GM19455 (cell line): ENCODE results near the gene KIF16B.
"Not testable (repeated sequence)": the region's sequence is repeated elsewhere in the genome, so short reads cannot be mapped to it uniquely, and the experiment has no call there.

Experiments used
- ATAC-seq: cut with Tn5 transposase; IDR thresholded peaks from one replicate; pipeline ENCODE4 v1.9.1; 2021; ENCODE audit not compliant: unreplicated experiment

The KIF16B gene

DNA sequence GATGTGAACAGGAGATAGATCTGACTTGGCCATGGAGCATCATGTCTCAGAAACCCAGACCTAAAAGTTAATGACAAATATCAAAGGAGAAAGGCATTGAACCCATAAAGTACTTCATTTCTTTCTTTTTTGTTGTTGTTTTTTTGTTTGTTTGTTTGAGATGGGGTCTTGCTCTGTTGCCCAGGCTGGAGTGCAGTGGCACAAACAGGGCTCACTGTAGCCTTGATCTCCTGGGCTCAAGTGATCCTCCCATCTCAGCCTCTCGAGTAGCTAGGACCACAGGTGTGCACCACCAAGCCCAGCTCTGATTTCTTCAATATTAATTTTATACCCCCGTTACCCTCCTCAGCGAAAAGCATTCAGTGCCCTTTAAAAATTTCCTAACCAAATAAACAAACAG lies 45.8 kb downstream of the KIF16B start:
- ATAC-seq, result no peak

DNA sequence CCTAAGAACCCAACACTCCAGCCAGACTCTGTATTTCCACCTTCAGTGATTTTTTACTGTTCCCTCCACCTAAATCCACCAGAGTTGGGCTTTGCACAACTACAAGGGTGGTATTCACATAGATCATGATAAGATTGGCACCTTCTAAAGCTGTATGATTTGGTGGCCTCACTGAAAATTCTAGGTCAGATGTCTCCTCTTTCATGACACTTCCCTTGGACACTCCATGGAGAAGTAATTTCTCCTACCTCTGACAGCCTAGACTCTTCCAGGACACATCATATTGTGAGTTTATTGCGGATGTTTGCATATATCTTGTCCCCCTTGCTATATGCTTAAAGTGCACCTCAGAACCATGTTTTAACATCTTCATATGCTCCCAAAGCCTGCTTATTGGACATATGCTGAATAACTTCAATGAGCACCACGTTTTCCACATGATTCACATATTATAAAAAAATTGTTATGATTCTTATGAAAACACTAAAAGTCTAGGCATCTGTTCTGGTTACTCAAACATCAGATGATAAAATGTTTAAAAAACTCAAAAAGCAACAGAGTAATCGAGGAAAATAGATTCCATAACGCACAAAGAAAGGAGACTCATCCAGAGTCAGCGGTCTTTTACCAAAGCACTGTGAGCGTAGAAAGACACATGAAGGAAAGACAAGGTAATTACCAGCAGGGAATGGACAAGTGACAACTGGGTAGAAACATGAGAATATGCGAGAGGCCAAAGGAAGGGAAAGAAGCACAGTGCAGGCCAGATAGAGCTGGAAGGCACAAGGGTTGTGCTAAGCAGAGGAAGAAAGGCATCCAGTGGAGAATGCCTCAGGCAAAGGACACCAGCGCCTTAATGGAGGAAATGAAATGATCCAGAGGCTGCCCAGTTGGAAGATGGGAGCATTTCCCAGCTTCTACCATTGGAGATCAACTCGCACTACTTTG lies 46.5 kb downstream of the KIF16B start:
- no peak for ATAC-seq

DNA sequence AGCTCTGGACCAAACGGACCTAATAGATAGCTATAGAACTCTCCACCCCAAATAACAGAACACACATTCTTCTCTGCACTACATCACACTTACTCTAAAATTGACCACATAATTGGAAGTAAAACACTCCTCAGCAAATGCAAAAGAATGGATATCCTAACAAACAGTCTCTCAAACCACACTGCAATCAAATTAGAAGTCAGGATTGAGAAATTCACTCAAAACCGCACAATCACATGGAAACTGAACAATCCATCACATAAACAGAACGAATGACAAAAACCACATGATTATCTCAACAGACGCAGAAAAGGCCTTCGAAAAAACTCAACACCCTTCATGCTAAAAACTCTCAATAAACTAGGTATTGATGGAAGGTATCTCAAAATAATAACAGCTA lies 50.6 kb downstream of the KIF16B start:
- ATAC-seq, result not testable (repeated sequence)

DNA sequence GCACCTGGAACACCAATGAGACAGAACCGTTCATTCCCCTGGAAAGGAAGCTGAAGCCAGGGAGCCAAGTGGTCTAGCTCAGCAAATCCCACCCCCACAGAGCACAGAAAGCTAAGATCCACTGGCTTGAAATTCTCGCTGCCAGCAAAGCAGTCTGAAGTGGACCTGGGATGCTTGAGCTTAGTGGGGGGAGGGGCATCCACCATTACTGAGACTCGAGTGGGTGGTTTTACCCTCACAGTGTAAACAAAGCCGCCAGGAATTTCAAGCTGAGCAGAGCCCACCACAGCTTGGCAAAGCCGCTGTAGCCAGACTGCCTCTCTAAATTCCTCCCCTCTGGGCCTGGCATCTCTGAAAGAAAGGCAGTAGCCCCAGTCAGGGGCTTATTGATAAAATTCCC lies 53.1 kb downstream of the KIF16B start:
- no peak for ATAC-seq

DNA sequence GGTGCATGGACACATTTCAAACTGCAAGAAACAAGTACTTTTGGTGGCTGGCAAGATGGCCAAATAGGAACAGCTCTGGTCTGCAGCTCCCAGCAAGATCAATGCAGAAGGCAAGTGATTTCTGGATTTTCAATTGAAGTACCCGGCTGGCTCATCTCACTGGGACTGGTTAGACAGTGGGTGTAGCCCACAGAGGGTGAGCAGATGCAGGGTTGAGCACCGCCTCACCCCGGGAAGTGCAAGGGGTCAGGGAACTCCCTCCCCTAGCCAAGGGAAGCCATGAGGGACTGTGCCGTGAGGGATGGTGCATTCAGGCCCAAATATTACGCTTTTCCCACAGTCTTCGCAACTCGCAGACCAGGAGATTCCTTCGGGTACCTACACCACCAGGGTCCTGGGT lies 53.6 kb downstream of the KIF16B start:
- not testable (repeated sequence) for ATAC-seq

DNA sequence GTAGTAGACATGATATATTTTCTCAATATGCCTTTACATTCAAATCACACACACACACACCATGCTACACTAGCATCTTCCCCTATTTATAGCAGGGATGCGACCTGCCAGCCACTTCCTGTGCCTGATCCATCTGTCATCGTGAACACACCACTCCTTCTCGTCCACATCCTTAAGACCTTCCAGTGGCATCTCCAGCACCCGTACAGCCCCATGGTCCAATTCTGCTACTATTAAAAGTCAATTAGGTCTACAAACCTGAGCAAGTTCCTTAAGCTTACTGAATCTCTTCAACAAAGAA lies 54.5 kb downstream of the KIF16B start:
- no peak for ATAC-seq

DNA sequence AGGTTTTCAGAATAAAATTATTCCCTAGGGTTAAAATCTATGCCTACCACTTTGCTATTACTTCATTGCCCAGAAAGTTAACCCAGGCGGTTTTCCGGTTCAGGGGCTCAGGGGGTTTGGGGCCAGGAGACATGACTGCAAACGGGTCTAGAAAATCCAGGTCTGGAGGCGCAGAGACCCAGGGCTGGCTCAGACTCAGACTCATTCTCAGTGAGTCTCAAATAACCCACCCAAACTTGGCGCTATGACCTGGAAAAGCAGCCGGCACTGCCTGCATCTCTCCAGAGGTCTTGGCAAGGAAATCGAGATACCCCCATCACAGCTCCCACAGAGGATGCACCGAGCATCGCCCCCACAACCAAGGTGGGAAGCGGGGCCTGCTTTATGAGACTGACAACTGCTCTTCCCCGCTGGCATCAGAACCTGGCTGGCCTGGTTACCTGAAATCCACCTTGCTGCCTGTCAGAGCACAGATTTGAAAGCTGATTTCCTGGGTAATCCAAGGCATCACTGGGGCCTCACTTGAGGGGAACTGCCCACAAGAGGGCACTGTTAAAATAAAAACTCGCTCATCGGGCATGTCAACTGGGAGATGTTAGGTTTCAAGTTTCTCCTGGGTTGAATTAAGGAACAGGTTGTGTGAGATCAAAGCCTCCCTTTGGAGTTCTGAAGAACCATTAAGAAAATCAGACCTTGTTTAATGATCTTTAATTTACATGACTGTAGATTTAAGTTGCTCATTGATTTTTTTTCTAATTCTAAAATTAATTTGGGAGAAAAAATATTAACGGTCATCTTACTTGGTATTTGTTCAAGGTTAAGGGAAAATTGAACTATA lies 55.1 kb downstream of the KIF16B start:
- no peak for ATAC-seq

DNA sequence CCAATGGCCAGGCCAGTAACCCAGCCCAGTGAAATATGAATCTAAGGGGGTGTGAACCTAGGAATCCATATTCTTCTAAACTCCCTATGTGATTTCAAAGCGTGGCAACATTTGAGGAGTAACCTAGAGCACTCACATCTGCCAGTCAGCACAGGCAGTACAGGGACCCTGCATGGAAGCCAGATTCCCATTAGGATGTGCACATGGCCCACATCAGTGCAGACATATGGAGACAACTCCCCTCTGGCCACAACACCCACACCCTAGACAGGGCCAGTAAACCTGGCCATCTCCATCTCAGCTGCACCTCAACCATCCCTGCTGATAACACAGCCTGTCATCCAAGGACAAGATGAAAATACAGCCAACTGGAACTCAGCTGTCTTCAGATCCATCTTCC lies 56.5 kb downstream of the KIF16B start:
- ATAC-seq, result no peak

DNA sequence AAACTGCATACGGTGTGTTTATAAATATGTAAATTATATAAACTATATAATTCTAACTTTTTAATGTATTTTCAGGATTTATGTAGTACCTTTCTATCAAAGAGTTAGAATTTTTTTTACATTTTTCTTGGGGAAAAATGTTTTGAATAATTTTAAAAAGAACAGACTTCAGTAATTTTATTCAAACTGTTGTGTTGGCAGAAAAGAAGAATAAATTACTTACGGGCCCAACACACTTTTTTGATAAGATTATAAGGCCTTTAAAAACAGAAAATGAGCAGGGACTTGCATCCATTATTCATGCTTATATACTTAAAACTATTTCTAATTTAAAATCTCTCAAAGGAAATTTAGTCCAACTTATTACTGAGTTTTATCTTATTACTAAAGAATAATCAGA lies 58.2 kb downstream of the KIF16B start:
- ATAC-seq, result no peak

DNA sequence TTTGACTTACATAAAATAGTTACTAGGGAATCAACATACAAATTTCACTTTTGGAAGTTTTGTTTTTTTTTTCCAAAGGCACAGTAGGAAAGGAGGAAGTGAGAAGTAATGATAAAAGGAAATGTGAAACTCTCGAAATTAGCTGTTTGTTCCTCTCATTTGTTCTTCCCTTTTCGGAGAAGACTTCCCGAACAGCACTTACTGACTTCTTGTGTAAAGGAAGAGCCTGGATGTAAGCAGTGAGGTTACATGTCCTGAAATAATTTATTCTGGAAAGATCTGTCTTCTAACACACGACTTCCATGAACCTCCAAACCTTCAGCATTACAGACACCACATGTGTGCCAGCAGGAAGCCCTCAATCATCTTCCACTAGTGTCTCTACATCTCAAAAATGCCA lies 59.1 kb downstream of the KIF16B start:
- ATAC-seq, result no peak

DNA sequence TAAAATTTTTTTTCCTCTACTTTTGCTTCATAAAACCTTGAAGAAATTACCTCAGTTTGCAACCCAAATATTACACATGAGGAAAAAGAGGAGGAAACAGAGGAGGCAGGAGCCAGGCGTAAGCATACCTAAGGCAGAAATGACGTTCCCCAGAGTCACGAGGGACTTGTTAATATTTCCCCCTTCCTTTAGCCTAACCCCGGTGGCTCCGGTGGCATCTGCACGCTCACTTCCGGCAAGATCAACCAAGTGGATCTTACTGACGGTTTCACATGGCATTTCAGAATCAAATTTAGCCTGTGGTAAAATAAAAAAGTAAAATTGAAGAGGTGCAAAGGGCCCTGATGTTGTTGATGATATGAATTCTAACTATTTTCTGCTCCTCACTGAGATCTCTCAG lies 67.4 kb downstream of the KIF16B start:
- no peak for ATAC-seq

DNA sequence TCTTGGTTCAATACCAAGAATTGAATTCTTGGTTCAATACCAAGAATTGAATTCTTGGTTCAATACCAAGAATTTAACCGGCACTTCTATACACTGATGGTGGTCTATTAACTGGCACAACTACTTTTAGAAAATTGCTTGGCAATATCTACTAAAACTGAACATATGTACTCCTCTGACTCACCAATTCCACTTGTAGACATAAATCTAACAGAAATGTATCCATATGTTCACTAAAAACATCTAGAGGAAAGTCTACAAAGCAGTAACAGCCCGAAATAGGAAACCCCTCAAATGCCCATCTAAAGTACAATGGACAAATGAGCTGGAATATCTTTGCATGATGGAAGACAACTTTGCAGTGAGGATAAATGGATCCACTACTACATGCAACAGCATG lies 71.9 kb downstream of the KIF16B start:
- ATAC-seq, result no peak

DNA sequence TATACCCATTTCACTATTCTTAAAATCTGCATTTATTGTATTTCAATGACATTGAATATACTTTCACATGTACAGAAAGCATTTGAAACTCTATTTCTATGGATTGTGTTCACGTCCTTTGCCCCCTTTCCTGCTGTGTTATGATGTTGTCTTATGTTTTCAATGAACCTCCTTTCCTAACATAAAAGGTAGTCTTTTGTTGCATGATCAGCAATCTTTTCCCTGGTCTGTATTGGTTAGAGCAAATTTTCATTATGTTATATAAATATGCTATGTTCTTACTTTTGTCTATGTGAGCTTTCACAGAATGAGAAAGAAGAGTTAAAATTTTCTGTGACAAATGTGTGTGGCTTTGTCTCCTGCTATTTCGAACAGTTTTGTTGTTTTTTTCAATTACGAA lies 73.1 kb downstream of the KIF16B start:
- ATAC-seq, result no peak

DNA sequence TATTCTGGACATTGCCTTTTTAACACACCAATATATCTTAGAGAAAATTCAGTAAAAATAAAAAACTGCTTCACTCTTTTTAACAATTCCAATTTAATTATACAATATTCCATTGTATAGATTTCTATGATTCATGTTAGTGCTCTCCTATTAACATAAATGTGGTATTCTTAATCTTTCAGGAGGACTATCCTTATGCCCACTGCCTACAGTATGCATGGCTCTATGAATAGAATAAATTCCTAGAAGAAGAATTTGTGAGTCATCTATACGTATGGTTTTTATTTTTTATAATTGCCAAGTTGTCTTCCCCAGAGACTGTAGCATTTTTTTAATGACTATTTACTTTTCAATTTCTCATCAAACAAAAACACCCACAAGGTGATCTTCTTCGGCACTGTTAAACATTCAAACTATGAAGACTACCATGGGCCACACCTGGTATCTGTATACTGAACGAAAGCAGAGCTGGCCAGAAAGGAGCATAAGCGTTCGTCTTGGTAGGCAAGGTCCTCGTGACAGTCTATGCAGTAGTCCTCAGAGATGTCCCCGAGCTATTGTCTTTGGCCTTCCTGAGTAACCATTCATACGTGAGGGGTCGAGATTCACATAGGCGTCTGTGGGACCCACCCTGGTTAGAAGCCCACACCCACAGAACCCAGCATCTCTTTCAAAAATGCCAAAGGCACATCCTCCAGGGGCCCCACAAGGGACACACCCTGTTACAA lies 74.6 kb downstream of the KIF16B start:
- ATAC-seq, result no peak

DNA sequence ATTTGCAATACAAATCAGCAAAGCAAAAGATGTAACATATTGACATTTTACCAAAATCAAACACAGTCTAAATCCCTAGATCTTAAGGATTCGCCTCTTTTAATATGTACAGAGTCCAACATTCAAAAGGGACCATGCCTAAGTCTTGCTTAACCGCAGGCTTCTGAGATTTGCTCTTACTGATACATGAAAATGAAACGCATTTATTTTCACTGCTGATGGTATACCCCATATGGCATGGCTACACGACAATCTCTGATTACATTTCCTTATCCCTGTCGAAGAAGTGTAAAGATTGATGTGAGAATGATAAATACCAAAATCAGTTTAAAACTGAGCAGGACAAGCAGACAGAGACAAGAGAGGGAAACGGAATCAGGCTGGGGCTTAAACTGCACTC lies 75.4 kb downstream of the KIF16B start:
- ATAC-seq, result no peak

DNA sequence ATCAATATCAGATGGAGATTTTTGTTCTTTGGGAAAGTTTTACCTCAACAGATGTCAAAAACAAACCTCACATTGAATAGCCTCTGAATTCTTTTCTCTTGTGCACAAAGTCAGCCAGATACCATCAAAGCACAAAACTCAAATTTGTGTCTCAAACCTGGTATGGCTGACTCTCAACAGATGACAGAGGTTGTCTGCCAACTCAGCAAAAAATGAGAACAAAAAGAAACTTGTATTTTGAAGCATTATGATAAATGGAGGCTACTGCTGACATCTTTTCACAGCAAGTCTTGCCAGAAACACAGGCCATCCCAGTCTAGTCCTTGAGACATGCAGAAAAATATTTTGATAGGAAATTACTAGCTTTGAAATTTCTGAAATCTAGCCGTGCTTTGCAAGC lies 79.8 kb downstream of the KIF16B start:
- no peak for ATAC-seq

DNA sequence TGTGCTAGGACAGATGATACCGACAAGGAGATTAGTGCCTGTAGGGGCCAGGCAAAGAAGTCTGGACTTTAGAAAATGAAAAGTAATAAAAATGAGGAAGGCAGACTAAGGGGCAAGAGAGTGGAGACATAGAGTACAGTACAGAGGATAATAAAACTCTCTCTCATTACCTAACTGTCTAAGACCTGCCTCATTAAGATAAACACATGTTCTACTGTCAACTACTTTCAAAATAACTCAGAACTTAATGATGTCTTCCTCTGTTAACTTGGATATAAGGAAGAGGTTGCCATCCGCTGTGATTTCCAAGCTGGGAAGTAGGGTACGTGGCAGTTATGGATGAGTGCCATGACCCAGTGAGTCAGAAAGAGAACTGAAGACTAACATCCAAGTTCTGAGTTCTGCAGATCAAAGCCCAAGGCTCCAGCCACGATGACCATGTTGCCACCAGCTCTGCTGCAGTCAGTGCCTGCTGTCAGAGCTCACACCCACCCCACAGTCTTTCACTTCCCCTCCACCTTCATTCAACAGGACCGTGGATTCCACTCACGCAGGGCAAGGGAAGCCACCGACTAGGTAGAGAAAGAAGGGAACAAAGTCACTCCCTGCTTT lies 81.8 kb downstream of the KIF16B start:
- no peak for ATAC-seq

DNA sequence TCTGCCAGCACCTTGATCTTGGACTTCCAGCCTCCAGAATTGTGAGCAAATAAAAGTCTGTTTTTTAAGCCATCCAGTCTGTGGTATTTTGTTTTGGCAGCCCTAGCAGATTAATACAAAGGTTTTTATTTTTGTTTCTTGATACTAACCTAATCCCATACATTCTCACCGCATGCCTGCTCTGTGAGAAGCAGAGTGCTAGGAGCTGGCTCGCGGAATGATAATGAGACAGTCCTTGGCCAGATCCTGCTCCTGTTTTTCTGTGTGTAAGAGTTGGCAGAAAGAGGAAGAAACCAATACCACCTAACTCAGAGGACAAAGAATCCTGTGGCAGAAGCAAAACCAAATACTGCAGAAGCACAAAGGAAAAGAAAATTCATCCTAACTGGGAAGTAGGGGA lies 82.6 kb downstream of the KIF16B start:
- no peak for ATAC-seq

DNA sequence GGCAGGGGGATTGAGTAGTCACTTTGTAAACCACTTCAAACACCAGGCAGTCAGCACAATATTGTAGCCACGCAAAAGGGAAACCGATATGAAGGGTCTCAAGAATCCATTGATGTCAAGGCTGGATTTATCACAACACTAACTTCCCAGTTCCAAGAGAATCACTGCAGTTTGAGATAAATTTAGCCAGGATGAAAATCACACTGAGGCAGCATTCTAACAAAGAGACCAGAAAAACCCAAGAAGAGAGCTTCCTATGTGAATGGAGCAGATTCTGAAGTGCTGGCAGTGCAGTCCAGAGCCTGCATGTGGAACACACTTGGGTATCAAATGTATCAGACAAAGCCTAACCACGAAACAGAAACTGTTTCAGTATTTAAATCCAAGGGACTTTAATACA lies 84.6 kb downstream of the KIF16B start:
- no peak for ATAC-seq

DNA sequence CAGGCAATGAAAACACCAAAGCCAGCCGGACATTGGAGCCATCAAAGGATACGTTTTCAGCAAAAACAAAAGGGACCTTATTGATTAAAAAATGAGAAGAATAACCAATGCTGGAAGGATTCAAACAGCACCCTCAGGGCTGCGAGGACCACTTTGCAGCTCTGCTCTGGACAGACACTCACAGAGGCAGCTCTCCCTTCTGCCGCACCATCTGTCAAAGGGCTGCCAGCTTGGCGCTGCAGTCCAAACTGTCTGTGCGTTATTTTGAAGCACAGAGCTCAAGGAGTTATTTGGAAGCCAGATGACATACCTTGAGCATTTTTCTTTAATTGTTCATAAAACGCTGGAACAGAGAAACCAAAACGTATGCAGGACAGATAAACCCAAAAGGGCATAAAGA lies 85.2 kb downstream of the KIF16B start:
- ATAC-seq, result no peak

DNA sequence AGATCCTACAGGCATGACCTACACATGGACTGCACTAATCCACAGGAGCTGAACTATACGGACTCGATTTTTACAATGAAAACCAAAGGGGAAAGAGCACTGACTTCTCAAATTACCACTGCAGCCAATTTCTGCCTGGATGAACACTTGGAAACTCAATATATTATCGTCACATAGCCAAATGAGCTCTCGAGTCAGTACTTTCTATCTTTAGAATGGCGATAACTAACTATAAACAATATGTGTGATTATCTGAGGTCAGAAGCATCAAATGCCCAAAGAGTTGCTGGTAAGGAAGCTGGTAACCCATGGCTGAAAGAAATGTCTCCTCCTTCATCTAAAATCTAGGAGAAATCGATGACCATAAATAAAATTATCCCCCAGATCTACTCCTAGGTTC lies 86.7 kb downstream of the KIF16B start:
- no peak for ATAC-seq
